SH-SY5Y (cell line): ENCODE data around the gene ADAMTS17.

Source experiments
- GATA2 ChIP-seq: IDR thresholded peaks from 2 replicates; pipeline ENCODE4 v1.6.1; 2011; ENCODE audit warnings: mild to moderate bottlenecking, low read depth, low read length
- GATA3 ChIP-seq: IDR thresholded peaks from 2 replicates; pipeline ENCODE4 v1.6.1; 2011; ENCODE audit warnings: low read depth, mild to moderate bottlenecking, low read length, moderate library complexity

DNA sequence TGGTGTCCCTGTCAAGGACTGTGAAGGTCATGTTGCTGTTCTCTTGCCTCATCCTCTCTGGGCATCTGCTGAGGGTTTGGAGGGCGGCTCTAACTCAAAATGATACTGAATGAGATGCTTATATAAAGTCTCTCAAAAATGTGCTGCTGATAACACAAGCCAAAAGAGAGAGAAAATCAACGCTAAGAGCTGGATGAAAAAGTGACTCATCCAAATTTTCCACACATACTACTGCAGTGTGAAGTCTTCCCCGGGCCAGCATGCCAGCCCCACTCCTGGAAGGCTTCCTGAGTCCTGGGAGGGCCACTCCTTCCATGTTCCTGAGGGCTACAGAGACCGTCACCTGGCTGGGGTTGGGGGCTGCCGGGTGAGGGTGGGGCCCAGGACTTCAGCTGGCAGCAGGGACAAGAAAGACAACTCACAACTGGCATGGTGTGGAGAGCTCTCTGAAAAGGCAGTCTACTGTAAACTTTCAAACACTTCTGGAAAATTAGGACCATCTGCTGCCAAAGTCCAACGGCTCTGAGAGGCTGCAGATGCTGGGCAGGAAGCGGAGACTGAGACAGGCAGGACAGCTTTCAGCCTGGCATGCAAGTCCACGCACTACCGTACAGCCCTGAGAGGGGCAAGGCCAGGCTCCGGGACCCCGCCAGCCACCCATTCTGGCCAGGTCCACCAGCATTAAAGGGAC lies 200.3 kb downstream of the ADAMTS17 start:
- no peak for TF ChIP-seq GATA3
- no peak for TF ChIP-seq GATA2
